ENCODE measurements around the gene GSPT1. TPM values are rescaled to one million over a fixed set of nuclear protein-coding genes. Genes with fewer than 3 reads are reported as not detected.

GSPT1 gene
- polyA plus RNA-seq, 1 donor: 79.9 TPM

Other genes starting within 250 kb of the GSPT1 start
- gene SNN, start 247.5 kb downstream of the GSPT1 start, polyA plus RNA-seq (ENCODE audit: insufficient read length): 24.7 TPM
- gene TXNDC11, start 173.1 kb downstream of the GSPT1 start, polyA plus RNA-seq (ENCODE audit: insufficient read length): 19.4 TPM
- gene ZC3H7A, start 118.7 kb downstream of the GSPT1 start, polyA plus RNA-seq (ENCODE audit: insufficient read length): 45.9 TPM
- 342 TPM for gene RSL1D1, start 64.4 kb downstream of the GSPT1 start, polyA plus RNA-seq (ENCODE audit: insufficient read length)
- 5.1 TPM for gene NPIPB2, start 26.1 kb upstream of the GSPT1 start, polyA plus RNA-seq (ENCODE audit: insufficient read length)
- gene TNFRSF17, start 49.3 kb upstream of the GSPT1 start, polyA plus RNA-seq (ENCODE audit: insufficient read length): 0.19 TPM
- 6.7 TPM for gene SNX29, start 60.8 kb upstream of the GSPT1 start, polyA plus RNA-seq (ENCODE audit: insufficient read length)

All from forelimb muscle (tissue), 1 donor.